Bone marrow (tissue), 2 donors: ENCODE results near the gene SLC35B1.

Experiments used
- DNase-seq, 2 donors: peaks; one replicate each; lab custom pipeline; 2025; lab: John Stamatoyannopoulos, UW

Gene SLC35B1

GRCh38 chr17:49670641-49671040 lies 37.1 kb downstream of the SLC35B1 start:
- no peak for DNase-seq

GRCh38 chr17:49670002-49670401 lies 37.8 kb downstream of the SLC35B1 start:
- no peak for DNase-seq

- DNase-seq, result no peak
These were observed 39.9 kb downstream of the SLC35B1 start for GRCh38 chr17:49667854-49668253.

GRCh38 chr17:49664706-49665211 lies 43.0 kb downstream of the SLC35B1 start:
- DNase-seq, result no peak

- DNase-seq, result no peak
These were observed 47.9 kb downstream of the SLC35B1 start for GRCh38 chr17:49659661-49660382.

- no peak for DNase-seq
These were observed 51.5 kb downstream of the SLC35B1 start for GRCh38 chr17:49656247-49656646.
